Amygdala (tissue), 56 donors: ENCODE measurements around the gene PPP1R1A.

Source experiments
- DNase-seq, 56 donors: peaks; one replicate each; lab custom pipeline; 2025; lab: John Stamatoyannopoulos, UW

The PPP1R1A gene

DNA sequence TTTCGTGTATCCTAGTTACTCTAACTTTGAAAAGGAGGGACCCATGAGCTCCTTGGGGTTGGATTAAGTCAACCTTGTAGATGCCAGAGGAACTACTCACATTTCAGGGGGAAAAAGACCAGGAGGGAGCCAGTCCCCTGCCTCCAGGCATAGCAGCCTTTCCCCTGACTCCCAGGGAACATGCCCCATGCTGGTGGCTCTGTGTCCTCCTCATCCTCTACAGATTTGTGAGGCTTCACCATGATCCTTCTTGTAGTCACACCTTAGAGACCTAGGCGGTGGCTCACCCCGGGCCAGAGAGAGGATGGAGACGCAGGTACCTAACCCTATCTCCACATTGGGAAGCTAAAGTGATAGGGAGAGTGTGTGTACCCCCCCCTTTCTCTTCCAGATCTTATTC lies 16.0 kb upstream of the PPP1R1A start:
- no peak for DNase-seq

DNA sequence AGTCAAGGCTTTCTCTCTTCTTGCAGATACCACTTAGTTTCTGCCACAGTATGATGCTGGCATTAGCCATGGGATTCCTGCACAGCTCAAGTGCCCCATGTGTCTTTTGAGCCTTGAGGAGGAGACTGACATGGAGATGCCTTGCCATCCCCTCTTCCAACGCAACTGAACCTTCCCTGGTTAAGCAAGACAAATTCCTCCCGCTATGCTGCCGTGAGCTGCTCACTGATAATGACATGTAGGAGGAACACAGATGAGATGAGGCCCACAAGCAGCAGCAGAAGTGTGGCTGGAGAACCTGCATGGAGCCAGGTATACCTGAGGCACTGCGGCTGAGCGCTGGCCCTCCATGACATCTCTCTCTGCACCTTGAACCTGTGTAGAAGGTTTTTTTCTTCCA lies 15.4 kb upstream of the PPP1R1A start:
- DNase-seq: no peak

DNA sequence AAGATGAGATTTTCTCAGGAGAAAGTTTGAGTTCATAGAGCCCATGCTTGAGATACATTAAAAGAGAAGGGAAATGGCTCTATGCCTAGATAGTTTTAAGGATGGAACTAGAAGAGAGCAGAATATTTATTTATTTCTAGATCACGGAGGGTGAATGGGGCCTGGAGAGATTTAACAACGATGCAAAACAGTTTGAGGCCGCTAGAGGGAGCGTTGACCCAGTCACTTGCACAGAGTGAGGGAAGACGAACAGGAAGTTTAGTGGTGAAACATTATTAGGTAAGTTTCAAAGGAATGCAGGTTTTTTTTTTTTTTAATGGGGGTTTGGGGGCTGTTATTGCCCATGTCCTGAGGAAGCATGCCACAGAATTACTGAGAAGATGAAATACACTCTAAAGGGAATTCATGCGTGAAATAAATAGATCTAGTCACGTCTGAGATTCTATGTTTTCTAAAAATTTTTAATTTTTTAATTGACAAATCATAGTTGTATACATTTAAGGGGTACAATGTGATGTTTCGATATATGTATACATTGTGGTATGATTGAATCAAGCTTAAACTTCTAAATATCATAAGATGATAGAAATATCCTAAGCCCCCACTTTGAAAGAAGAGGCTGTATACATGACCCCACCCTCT lies 14.8 kb upstream of the PPP1R1A start:
- DNase-seq: peak in 26 of 56 donors; percentile 7 to 83 (median 23)

DNA sequence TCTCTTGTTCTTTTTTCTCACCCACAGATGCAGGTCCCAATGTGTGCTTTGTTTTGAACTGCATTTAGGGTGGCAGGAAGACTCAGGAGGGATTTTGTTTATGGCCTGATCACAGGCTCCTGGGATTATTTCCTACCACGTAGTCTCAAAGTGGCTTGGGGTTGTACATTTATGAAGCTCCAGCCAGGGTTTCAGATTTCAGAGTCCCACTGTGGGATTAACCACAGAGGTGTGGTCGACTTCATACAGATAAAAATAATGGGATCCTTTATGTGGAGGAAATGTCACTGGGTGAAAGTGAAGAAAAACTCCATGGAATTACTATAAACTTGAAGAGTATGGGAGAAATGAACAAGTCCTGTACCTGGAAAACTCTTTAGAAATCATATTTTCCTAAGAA lies 14.2 kb upstream of the PPP1R1A start:
- no peak for DNase-seq

DNA sequence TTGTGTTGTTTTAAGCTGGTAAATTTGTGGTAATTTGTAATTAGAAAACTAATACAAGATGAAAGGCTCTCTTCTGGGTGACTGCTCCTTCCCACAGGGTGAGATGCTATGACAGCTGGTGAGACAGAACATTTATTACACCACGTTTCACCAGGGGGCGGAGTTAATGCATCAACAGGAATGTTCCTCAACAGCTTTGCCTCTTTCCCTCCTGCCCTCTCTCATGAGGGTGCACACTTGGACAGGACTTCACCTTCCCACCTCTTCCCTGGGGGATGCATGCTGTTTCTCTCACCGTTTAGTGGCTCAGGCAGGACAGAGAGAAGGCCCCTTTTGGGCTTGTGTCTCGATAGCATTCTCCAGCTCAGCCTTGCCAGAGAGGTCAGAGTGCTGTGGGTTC lies 13.4 kb upstream of the PPP1R1A start:
- no peak for DNase-seq

DNA sequence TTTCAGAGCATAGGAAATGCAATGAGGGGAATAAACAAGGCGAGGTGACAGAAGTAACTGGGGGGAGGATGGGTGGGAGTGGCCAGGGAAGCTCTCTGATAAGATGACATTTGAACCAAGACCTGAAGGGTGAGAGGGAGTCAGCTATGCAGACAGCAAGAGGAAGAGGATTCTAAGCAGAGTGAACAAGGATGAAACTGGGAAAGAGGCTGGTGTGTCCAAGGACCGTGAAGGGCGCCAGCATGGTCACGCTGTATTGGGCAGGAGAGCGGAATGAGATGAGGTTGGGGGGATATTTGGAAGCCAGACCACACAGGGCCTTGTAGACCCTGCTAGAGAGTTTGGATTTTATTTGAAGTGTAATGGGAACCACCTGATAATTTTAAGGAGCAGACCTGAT lies 10.5 kb upstream of the PPP1R1A start:
- no peak for DNase-seq

DNA sequence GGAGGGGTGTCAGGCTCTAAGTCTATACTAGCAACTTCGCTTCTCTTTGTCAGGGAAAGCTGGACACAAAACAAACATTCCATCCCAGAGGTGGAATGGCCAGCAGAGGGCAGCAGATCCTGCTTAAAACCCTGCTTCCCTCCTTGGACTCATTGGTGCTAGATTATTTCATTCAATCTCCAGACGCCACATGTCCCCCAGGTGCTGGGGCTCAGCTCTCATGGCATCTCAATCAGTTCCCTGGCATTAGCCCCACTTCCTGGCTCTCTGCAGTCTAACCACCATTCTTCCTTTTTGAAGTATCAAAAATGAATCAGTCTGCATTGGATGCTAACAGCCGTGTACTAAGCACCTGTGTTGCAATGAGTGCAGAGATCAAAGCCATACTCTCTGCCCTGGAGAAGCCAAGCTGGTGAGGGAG lies 8.1 kb upstream of the PPP1R1A start:
- DNase-seq: peak in 34 of 56 donors; percentile 10 to 82 (median 37)

DNA sequence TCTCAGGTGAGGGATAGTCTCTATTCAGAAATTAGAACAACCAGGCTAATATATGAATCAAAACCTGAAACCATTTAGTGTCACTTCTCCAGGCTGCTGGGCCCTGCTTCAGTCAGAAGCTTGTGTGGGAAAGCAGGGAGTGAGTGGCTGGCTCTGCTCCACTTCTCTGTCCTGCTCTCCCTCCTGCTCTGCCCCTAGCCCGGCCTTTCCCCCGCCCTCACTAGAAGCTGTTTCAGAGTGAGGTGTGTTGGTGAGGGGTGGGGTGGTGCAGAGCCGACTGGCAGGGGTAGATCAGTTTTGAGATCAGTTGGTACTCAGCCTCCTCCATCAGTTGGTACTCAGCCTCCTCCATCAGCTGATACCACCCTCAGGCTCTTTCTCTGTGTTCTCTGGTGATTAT lies 7.0 kb upstream of the PPP1R1A start:
- DNase-seq: no peak

DNA sequence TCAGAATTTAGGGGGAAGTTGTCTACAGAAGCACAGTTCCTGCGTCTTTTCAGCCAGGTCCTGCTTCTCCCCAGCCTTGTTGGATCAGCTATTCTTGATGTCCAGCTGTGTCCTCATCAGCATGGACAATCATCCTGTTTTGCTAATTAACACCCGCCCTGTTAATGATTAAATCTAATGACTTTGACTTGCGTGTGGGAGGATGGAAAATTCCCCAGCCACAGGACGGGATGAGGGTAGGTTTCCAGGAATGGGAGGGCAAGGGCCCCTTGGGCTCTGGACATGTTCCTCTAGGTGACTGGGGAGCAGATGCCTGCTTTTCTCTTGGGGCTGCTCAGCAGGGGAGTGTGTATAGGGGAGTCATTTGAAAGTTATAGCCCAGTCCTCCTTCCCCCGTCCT lies 5.3 kb upstream of the PPP1R1A start:
- DNase-seq: no peak

DNA sequence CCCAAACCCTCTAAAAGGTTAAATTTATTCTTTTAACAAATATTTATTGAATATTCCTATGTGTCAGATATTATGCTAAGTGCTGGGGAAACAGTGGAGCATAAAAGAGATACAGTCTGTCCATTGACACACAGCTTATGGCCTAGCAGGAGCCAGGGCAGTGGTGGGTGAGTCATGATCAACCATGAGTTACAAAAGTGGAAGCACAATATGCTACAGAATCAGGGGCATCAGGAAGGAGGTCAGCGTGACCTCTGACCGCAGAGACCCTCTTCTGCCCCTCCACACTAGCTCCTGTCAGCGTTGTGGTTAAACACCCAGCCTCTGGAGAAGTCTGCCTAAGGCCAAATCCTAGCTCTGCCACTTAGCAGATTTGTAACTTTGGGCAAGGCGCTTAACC lies 4.7 kb upstream of the PPP1R1A start:
- DNase-seq: no peak

DNA sequence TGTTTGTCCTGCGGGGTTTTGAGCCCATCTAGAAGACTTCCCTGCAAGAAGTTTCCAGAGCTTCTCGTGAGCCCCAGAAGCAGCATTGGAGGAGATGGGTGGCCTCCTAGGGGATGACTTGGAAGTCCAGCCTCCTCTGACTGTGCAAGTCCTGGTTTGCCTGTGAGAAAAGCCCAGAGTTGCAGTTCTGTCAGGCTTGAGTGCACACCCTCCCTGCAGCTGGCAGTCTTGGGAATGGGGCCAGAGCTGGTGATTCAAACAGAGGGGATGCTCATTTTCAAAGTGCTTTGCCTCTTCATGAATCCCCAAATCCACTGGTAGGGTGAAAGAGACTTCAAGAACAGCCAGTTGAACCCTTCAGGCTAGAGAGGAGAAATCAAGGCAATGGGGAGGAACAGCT lies 3.9 kb upstream of the PPP1R1A start:
- DNase-seq: no peak

DNA sequence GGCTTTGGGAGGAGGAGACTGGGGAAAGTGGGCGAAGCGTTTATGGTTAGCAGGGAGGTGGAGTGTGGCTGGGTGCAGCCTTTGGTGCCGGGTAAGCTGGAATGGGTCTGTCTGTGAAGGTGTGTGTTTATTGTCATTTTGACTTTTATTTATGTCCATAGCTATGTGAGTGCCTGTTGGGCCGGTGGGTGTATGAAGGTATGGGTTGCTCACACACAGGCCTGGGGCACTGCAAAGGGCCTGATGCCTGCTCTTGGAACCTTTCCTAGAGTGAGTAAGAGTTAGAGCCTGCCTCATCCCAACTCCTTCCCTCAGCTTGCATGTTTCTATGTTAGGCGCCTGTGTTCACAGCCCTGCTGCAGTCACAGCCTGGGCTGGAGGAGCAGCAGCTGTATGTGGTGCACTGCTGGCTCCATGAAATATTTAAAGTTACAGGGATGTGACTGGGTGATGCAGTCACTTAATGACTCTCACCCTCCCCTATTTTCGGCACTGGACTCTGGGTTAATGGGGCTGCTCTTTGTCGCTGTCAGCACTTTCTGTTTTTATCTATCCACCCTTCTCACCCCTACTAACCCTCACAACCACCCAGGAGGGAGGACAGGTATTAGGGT lies 2.6 kb upstream of the PPP1R1A start:
- DNase-seq: peak in 1 of 56 donors; percentile 24

DNA sequence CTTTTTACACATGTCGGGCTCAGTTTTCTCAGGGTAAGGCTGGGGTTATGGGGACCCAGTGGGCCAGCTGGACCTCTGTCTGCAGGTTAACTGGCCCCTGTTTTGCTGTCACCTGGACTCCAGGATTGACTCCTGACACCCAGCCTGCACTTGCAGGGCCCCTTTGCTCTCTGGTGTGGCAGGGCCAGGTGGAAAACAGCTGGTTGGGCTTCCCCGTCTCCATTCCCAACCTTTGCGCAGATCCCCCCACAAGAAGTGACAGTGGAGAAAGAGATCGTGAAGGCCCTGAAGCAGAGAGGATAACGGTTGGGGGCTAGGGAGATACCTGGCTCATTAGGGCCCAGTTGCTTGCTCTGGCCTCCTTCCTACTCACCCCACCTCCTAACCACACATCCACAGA lies 1.5 kb upstream of the PPP1R1A start:
- DNase-seq: no peak

DNA sequence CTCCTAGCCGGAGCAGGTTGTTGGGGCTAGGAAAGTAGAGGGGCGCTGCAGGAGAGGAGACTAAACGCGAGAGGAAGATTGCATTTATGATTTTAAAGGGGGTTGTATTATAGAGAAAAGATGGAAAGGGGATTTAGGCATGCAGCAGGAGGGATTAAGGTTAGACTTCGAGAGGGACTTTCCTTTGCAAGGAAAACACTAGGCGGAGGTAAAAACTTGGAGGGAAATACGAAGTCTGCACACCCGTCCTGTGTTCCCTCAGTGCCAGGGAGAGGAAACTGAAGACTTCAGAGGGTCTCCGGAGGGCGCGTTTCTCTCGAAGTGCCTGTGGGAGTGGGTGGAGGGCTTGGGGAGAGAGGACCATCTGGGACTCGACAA lies 420 bp upstream of the PPP1R1A start:
- no peak for DNase-seq

DNA sequence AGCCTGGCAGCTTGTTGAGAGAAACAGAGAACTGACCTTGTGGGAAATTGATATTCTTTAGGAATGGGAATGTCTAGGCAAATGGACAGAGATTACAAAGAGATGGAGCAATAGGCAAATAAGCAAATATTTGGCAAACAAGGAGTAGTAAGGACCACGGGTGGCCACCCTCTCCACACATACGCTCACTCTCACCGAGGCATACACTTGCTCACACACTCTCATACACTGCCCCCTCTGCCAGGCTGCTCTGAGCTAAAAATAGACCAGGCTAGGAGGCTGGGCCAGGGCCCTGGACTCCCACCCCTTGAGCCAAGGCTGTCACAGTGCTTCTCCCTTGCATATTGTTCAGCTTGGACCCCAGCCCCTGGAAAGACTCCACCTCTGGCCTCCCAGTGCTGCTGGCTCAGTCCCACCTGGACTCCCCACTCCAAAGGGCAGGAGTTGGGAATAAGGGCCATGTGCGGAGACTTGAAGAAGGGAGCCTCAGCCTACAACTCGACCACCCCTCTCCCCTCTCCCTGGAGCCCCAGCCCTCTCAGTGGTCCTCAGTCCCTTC lies 1.1 kb downstream of the PPP1R1A start:
- peak in 39 of 56 donors; percentile 11 to 80 (median 31) for DNase-seq

DNA sequence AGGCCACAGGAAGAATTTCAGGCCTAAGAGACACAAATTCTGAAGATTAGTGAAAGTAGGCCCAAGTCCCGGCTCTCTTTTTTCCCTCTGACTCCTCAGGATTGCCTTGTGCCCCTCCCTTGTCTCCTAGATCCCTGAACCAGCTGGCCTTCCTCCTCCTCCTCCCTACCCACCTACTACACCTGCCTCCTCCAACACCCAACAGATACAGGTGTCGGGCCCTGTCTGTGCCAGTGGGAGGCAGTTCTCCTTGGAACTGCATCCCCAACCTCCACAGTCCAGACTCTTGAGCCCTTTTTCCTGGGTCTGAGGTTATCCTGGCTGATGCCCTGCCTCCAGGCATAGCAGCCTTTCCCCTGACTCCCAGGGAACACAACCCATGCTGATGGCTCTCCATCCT lies 1.8 kb downstream of the PPP1R1A start:
- DNase-seq: no peak

DNA sequence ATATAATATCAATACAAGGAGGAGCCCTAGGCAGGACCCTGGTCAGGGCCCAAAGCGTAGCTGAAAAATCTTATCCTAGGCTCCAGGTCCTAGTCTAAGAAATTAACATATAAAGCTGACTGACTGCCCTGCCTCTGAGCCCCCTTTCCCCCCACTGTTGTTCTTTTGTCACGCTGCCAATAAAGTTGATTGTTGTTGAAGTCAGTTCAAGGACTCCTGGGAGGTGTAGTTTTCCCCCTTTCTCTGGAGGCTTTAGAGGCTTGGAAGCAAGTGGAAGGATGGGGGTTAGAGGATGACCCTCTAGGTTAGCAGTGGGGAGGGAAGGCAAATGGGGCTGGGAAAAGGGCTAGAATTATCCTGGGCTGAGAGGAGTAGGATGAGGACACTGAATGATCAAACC lies 3.2 kb downstream of the PPP1R1A start:
- no peak for DNase-seq

DNA sequence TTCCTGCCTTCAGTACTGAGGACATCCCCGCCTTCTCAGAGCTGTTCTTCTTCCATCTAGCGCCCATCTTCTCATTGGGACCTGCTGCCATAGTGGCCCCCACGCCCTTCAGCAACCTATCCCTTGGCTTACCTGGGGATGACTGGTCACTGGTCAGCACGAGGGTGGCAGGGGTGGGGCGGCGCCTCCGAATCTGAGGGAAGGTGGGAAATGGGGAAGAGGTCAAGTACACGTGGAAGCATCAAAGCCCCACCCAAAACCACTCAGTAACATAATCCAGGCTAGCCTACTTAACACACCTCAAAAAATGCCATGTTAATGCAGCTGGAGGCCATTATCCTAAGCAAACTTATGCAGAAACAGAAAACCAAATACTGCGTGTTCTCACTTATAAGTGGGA lies 4.3 kb downstream of the PPP1R1A start:
- DNase-seq: no peak

DNA sequence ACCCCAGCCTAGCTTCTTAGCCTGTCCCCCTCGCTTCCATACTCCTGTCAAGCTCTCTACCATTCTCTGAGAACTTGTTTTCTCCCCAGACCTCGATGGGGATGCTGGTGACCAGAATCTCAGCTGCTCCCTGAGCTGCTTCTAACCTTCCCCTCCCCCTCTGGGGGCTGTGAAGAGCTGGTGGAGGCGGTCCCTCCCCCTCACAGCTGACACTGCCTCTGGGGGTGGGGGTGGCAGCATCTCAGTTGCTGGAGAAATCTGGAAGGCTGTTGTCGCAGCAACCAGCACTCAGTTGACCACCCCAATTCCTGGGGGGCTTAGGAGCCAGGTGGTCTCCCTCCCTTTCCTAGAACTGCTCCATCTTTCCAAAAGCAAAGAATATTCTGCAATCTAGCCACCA lies 4.7 kb downstream of the PPP1R1A start:
- DNase-seq: no peak

DNA sequence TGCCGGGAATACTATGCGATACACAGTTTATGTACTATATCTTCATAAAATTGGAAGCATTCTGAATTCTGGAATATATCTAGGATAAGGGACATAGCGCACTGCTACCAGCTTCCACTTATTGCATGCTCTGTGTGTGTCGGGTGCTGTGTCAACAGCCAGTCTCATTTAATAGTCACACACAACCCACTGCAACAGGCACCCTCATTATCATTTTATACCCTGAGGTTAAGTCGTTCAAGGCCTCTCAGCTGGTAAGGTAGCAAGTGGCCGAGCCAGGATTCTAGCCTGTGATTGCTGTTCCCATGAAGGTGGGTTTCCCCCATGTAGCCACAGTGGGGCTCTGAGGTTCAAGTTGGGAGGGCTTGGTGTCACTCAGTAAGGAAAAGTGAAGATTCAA lies 7.0 kb downstream of the PPP1R1A start:
- no peak for DNase-seq

DNA sequence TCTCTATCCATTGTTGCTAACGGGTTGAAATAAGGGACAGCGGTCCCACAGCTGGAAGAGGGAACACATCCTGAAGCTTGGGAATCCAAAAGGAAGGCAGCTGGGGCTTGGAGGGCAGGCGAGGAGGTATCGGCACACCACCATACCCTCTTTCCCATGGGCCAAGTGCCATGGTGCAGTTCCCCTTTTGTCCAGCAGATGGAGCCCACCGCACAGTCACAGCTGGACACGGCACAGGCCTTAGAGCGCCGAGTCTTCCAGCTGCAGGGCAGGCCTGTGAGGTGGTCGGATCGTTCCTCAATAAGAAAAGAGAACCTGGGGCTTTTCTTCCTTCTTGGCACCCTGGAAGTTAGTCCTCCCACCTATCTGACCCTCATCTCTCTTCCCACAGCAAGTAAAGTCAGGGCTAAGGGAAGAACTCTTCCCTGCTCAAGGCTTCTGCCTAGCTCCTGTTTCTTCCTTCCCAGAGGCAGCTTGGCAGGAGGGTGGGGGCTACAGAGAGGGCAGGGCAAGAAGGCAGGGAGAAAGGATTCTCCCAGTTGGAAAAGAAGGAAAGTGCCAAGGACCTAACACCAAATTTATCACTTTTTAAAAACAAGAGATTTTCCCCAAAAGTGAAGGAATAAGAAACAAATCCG lies 8.6 kb downstream of the PPP1R1A start:
- peak in 52 of 56 donors; percentile 19 to 90 (median 64) for DNase-seq

DNA sequence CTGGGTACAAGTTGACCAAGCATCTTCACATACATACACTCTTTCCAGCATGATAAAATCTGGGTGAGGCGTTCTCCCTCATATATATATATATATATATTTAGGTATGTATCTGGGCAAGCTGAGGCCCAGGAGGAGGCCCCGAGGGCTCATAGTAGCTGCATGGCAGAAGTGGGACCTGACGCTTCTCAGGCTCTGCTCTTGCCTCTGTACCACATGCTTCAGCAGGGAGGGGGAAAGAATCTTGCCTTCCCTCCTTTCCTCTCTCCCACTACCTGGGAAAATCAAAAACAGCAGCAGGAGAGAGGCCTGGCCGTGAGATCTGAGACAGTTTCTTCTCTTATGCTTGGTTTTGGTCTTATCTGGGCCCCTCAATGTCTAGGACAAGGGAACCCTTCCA lies 9.2 kb downstream of the PPP1R1A start:
- no peak for DNase-seq
